Activated T-cell treated with anti-CD3 and anti-CD28 coated beads, Interleukin-2, amount 50 U/mL, for 4 hours (primary cell): Measurements from ENCODE around the gene ARHGEF25. TPM values are rescaled to one million over a fixed set of nuclear protein-coding genes. Genes with fewer than 3 reads are reported as not detected.
"Not testable (repeated sequence)": the region's sequence is repeated elsewhere in the genome, so short reads cannot be mapped to it uniquely, and the experiment has no call there.

Experiments used
- ATAC-seq, 2 donors: fragments of 200-7000 bp; cut with Tn5 transposase; one replicate each; pipeline ENCODE4 v1.10.0; 2021
- DNase-seq: peaks from one replicate; pipeline ENCODE4 v3.0.0-alpha.2; 2020
- H3K27me3 Mint-ChIP-seq: one replicate; pipeline ENCODE4 v1.8.0; 2021; ENCODE audit warnings: low read depth, mixed read lengths
- H3K36me3 Mint-ChIP-seq: one replicate; pipeline ENCODE4 v1.8.0; 2022; ENCODE audit warnings: mixed read lengths; ENCODE audit not compliant: insufficient read depth
- H3K4me1 Mint-ChIP-seq: one replicate; pipeline ENCODE4 v1.8.0; 2021; ENCODE audit warnings: low read depth, mixed read lengths
- H3K4me3 Mint-ChIP-seq: one replicate; pipeline ENCODE4 v1.8.0; 2021; ENCODE audit warnings: mild to moderate bottlenecking, moderate library complexity, mixed read lengths
- H3K9me3 Mint-ChIP-seq: one replicate; pipeline ENCODE4 v1.8.0; 2021; ENCODE audit warnings: mixed read lengths
- total RNA-seq, 3 donors: library from RNA; stranded (reverse); gene quantifications; one replicate each; pipeline ENCODE4 v1.2.1, GENCODE V29; 2021

Gene ARHGEF25
- total RNA-seq, 3 donors from 2014 or later = 0.56 to 1.6 (median 0.65) TPM

DNA sequence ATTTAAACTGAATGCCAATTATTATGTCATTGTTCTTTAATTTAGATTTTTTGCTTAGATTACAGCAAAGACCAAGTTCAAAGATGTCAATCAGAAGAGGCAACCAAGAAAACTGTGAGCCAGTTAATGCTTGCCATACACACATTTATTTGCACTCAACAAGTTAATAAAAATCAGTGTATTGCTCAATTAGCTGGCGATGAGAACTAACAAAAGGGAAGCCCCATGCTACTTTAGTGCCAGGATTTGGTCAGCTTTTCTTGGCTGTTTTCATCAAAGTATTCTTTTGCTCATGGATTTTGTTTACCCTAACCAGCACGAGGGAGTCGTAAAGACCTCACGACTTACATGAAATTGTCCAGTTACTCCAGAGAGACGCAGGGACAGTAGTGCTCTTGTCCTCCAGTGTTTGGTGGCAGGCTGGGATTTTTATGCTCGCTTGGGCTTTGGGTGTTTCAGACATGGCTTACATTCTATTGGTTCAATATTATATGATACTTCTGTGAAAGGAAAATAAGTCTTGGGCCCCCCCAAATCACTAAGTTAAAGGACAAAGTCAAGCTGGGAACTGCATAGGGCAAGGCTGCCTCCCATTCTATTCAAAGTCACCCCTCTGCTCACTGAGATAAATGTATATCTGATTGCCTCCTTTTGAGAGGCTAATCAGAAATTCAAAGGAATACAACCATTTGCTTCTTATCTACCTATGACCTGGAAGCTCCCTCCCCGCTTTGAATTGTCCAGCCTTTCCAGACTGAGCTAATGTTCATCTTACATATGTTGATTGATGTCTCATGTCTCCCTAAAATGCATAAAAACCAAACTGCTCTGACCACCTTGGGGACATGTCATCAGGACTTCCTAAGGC lies 29.2 kb downstream of the ARHGEF25 start:
- H3K9me3 Mint-ChIP-seq = no peaks in the 10 kb centered on the region
- no peaks in the 10 kb centered on the region for H3K36me3 Mint-ChIP-seq
- no peak for ATAC-seq
- no peaks in the 10 kb centered on the region for H3K4me1 Mint-ChIP-seq
- no peak overlapping the region for H3K4me3 Mint-ChIP-seq
- H3K27me3 Mint-ChIP-seq = peaks cover 28% of the 10 kb centered on the region
- DNase-seq = no peak

DNA sequence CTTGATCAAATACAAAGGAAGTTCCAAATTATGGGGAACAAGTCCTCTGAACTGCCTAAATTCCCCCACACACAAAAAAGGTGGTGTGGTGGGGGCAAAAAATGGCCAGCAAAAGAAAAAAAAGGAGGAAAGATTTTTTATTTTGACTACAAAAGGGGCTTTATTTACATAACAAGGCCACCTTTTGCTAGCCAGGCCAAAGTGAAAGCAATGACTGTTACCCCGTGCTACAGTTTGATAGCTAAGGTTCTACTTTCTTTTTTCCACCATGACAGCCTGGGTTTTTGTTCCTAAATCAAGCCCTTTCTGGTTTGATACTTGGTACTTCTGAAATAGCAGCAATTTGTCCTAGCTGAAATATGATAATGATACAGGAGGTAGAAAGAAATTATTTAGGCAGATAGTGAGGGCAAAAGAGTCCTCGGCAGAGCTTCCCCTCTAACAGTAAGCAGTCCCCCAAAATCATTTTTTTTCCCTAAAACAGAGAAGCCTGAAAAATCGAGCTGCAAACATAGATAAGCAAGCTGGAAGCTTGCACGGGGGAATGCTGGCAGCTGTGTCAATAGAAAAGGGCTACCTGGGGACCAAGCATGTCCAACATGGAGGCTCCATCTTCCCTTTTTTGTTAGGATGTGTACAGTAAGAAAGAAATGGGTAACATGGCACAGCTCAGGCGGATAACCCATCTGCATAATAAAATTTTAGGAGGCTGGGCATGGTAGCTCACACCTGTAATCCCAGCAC lies 30.6 kb downstream of the ARHGEF25 start:
- Mint-ChIP-seq H3K9me3 (no peaks in the 10 kb centered on the region), H3K36me3 (no peaks in the 10 kb centered on the region), H3K4me1 (no peaks in the 10 kb centered on the region), H3K27me3 (peaks cover 28% of the 10 kb centered on the region), H3K4me3 (no peak overlapping the region)
- DNase-seq (no peak), ATAC-seq (no peak)

DNA sequence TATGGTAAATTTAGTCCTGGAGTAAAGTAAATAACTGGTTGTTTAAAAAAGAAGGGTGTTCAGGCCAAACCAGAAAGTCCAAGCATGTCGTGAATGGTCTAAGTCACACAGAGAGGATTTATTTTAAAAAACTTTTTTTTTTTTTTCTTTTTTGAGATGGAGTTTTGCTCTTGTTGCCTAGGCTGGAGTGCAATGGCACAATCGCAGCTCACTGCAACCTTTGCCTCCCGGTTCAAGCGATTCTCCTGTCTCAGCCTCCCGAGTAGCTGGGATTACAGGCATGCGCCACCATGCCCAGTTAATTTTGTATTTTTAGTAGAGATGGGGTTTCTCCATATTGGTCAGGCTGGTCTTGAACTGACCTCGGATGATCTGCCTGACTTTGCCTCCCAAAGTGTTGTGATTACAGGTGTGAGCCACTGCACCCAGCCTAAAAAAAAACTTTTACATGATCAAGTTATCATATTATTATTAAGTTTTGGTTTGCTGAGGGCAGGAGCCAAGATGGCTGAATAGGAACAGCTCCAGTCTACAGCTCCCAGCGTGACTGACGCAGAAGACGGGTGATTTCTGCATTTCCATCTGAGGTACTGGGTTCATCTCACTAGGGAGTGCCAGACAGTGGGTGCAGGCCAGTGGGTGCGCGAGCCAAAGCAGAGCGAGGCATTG lies 34.9 kb downstream of the ARHGEF25 start:
- not testable (repeated sequence) for DNase-seq, H3K27me3 Mint-ChIP-seq, H3K4me1 Mint-ChIP-seq, H3K4me3 Mint-ChIP-seq, H3K9me3 Mint-ChIP-seq, H3K36me3 Mint-ChIP-seq, ATAC-seq

DNA sequence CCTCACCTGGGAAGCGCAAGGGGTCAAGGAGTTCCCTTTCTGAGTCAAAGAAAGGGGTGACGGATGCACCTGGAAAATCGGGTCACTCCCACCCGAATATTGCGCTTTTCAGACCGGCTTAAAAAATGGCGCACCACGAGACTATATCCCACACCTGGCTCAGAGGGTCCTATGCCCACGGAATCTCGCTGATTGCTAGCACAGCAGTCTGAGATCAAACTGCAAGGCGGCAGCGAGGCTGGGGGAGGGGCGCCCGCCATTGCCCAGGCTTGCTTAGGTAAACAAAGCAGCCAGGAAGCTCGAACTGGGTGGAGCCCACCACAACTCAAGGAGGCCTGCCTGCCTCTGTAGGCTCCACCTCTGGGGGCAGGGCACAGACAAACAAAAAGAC lies 35.4 kb downstream of the ARHGEF25 start:
- H3K9me3 Mint-ChIP-seq, H3K4me3 Mint-ChIP-seq, H3K27me3 Mint-ChIP-seq, H3K36me3 Mint-ChIP-seq, ATAC-seq, DNase-seq, H3K4me1 Mint-ChIP-seq: not testable (repeated sequence)

DNA sequence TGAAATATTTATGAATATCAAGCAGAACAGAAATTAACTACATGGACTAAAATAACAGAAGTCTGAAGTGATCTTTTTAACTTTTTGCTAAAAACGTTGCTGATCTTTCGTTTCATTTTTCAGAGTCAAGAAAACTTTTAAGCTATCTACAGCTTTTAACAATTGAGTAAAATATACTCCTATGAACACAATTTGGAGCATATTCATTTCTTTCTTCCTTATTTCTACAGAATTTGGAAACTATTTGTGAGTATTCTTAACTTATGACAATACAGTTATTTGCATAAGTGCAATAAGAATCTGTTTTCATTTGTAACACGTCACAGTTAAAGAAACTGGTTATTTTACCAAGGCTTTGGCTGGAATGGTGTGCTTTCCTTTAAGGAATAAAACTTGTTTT lies 42.8 kb downstream of the ARHGEF25 start:
- DNase-seq (no peak), ATAC-seq (no peak)
- Mint-ChIP-seq H3K9me3 (peaks cover 6% of the 10 kb centered on the region), H3K4me3 (no peak overlapping the region), H3K27me3 (peaks cover 4% of the 10 kb centered on the region), H3K36me3 (peaks cover 2% of the 10 kb centered on the region), H3K4me1 (no peaks in the 10 kb centered on the region)

DNA sequence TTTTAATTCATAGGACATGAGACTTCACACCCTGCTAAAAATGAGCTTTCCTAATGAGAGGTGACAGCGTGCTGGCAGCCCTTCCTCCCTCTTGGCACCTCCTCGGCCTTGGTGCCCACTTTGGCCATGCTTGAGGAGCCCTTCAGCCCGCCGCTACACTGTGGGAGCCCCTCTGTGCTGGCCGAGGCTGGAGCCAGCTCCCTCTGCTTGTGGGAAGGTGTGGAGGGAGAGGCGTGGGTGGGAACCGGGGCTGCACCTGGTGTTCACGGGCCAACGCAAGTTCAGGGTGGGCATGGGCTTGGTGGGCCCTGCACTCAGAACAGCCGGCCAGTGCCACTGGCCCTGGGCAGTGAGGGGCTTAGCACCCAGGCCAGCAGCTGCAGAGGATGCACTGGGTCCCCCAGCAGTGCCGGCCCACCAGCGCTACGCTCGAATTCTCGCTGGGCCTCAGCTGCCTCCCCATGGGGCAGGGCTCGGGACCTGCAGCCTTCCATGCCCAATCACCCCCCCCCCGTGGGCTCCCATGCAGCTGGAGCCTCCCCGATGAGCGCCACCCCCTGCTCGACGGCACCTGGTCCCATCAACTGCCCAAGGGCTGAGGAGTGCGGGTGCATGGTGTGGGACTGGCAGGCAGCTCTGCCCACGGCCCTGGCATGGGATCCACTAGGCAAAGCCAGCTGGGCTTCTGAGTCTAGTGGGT lies 44.5 kb downstream of the ARHGEF25 start:
- peaks cover 6% of the 10 kb centered on the region for H3K9me3 Mint-ChIP-seq
- peaks cover 6% of the 10 kb centered on the region for H3K27me3 Mint-ChIP-seq
- DNase-seq (no peak), ATAC-seq (no peak)
- H3K4me1 Mint-ChIP-seq = no peaks in the 10 kb centered on the region
- H3K4me3 Mint-ChIP-seq = no peak overlapping the region
- peaks cover 2% of the 10 kb centered on the region for H3K36me3 Mint-ChIP-seq

DNA sequence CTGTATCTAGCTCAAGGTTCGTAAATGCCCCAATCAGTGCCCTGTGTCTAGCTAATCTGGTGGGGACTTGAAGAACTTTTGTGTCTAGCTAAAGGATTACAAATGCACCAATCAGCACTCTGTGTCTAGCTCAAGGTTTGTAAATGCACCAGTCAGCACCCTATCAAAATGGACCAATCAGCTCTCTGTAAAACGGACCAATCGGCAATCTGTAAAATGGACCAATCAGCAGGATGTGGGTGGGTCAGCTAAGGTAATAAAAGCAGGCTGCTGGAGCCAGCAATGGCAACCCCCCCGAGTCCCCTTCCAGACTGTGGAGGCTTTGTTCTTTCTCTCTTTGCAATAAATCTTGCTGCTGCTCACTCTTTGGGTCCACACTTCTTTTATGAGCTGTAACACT lies 45.2 kb downstream of the ARHGEF25 start:
- not testable (repeated sequence) for H3K9me3 Mint-ChIP-seq, H3K27me3 Mint-ChIP-seq

DNA sequence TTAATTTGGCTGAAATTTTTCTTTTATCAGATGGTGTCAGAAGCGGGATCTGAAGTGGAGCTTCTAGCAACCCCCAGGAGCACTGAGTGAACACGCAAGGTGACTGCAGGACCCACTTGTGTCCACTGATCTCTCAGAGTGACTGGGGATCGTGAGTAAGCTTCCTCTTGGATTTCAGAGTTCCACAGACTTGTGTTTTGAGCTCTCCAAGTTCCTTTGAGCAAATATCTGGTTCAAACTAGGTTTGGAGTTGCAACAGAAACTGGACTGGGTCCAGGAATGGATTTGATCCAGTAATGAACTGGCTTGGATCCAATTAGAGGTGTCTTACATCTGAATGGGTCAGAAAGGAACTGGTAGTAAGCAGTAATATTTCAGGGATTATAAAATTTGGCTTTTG lies 46.5 kb downstream of the ARHGEF25 start:
- DNase-seq (no peak), ATAC-seq (no peak)
- no peak overlapping the region for H3K4me3 Mint-ChIP-seq
- peaks cover 4% of the 10 kb centered on the region for H3K27me3 Mint-ChIP-seq
- peaks cover 2% of the 10 kb centered on the region for H3K36me3 Mint-ChIP-seq
- H3K4me1 Mint-ChIP-seq = no peaks in the 10 kb centered on the region
- H3K9me3 Mint-ChIP-seq = peaks cover 6% of the 10 kb centered on the region

More for the DNA sequence above, 45.2 kb downstream of the ARHGEF25 start:
- H3K4me3 Mint-ChIP-seq, H3K4me1 Mint-ChIP-seq, H3K36me3 Mint-ChIP-seq, ATAC-seq, DNase-seq: not testable (repeated sequence)

DNA sequence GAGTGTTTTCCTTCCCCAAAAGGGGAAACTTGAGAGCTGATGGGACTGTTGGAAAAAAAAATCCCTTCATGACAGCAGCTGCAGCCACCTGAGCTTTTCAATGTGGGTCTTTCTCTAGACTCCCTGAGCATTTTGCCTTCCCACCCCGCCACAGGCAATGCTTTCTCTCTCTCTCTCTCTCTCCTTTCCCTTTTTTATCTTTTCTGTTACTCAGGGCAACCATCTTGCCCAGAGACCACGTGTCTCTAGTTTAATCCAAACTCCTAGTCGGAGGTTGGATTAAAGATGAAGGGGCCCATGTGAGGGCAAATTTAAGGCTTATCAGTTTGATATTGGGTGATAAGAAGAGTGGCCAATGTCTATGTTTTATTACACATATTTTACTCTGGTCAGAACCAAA lies 47.7 kb downstream of the ARHGEF25 start:
- H3K4me3 Mint-ChIP-seq = no peak overlapping the region
- DNase-seq = no peak
- peaks cover 3% of the 10 kb centered on the region for H3K9me3 Mint-ChIP-seq
- no peaks in the 10 kb centered on the region for H3K36me3 Mint-ChIP-seq
- H3K27me3 Mint-ChIP-seq = peaks cover 3% of the 10 kb centered on the region
- no peak for ATAC-seq
- no peaks in the 10 kb centered on the region for H3K4me1 Mint-ChIP-seq

DNA sequence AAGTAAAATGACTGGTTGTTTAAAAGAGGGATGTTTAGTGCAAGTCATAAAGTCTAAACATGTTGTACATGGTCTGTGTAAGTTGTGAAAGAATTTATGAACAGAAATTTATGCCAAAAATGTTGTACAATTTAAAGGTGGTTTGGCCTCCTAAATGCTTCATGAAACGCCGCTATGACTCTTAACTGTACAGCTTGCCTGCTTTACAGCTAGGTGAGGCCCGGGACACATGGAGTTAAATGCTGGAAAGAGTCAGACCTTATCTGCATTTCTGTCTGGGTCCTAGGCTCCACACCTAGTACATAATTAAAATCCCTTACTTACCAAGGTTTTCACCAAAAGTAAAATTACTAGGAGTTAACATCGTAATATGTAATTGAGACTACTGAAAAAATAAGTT lies 50.1 kb downstream of the ARHGEF25 start:
- Mint-ChIP-seq H3K27me3 (peaks cover 5% of the 10 kb centered on the region), H3K9me3 (no peaks in the 10 kb centered on the region), H3K4me1 (no peaks in the 10 kb centered on the region), H3K36me3 (no peaks in the 10 kb centered on the region), H3K4me3 (no peak overlapping the region)
- DNase-seq (no peak), ATAC-seq (no peak)

DNA sequence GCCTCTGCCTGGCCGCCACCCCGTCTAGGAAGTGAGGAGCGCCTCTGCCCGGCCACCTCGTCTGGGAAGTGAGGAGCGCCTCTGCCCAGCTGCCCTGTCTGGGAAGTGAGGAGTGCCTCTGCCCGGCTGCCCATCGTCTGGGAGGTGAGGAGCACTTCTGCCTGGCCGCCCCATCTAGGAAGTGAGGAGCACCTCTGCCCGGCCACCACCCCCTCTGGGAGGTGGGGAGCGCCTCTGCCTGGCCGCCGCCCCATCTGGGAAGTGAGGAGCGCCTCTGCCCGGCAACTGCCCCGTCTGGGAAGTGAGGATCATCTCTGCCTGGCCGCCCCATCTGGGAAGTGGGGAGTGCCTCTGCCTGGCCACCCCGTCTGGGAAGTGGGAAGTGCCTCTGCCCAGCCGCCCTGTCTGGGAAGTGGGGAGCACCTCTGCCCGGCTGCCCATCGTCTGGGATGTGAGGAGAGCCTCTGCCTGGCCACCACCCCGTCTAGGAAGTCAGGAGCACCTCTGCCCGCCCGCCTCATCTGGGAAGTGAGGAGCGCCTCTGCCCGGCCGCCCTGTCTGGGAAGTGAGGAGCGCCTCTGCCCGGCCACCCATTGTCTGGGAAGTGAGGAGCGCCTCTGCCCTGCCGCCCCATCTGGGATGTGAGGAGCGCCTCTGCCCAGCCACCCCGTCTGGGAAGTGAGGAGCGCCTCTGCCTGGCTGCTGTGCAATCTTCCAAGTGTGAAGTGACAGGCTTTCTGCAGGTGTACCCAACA lies 54.0 kb downstream of the ARHGEF25 start:
- H3K9me3 Mint-ChIP-seq, H3K27me3 Mint-ChIP-seq, ATAC-seq, H3K4me1 Mint-ChIP-seq, DNase-seq, H3K36me3 Mint-ChIP-seq, H3K4me3 Mint-ChIP-seq: not testable (repeated sequence)
